ENCODE data around the gene NATD1.

The NATD1 gene

GRCh38 chr17:21289175-21289901 is 36.1 kb upstream of the NATD1 start:
- TF ChIP-seq, protein P1, sequence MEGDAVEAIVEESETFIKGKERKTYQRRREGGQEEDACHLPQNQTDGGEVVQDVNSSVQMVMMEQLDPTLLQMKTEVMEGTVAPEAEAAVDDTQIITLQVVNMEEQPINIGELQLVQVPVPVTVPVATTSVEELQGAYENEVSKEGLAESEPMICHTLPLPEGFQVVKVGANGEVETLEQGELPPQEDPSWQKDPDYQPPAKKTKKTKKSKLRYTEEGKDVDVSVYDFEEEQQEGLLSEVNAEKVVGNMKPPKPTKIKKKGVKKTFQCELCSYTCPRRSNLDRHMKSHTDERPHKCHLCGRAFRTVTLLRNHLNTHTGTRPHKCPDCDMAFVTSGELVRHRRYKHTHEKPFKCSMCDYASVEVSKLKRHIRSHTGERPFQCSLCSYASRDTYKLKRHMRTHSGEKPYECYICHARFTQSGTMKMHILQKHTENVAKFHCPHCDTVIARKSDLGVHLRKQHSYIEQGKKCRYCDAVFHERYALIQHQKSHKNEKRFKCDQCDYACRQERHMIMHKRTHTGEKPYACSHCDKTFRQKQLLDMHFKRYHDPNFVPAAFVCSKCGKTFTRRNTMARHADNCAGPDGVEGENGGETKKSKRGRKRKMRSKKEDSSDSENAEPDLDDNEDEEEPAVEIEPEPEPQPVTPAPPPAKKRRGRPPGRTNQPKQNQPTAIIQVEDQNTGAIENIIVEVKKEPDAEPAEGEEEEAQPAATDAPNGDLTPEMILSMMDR (IDR thresholded peaks at IDR 0.05; ENCODE audit: borderline replicate concordance, control extremely low read depth, extremely low read depth, insufficient read depth, missing control alignments): no peak
- in situ Hi-C loops (cut with MboI; ENCODE audit: low sequenced_read_pairs, unreplicated experiment): loop anchor here (25.0 kb wide), 2 partner anchors 148 to 223 kb away; no protein-coding TSS in a partner anchor
- DNase-seq (ENCODE audit: low spot score): no peak

DNA sequence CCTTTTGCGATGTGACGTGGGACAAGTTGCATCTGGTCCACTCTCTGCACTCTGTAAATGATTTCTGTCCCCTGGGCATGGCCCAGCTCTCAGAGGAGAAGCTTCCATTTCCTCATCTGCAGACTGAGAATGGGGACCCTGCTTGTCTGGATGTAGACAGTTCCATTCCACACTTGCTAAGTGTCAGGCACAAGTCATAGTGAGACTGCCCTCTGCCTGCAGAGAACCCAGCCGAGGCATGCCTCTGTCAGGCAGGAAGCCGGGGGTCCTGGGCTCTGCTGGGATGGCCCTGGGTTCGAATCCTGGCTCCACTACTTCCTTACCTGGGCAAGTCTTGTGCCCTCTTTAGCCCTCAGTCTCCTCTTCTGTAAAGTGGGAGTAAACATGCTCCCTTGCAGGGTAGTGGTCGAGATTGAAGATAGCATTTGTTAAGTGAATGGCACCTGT is 35.4 kb upstream of the NATD1 start:
- TF ChIP-seq, protein P1 (IDR thresholded peaks at IDR 0.05; ENCODE audit: borderline replicate concordance, control extremely low read depth, extremely low read depth, insufficient read depth, missing control alignments): peak; percentile 24
- peak; percentile 66 for DNase-seq (ENCODE audit: low spot score)

GRCh38 chr17:21287703-21288449 is 34.7 kb upstream of the NATD1 start:
- TF ChIP-seq, protein P1 (IDR thresholded peaks at IDR 0.05; ENCODE audit: borderline replicate concordance, control extremely low read depth, extremely low read depth, insufficient read depth, missing control alignments): no peak
- DNase-seq (ENCODE audit: low spot score): peak; percentile 78
- in situ Hi-C loops (cut with MboI; ENCODE audit: low sequenced_read_pairs, unreplicated experiment): loop anchor here (25.0 kb wide), 2 partner anchors 149 to 224 kb away; no protein-coding TSS in a partner anchor

More for the DNA sequence above, 35.4 kb upstream of the NATD1 start:
- in situ Hi-C loops (cut with MboI; ENCODE audit: low sequenced_read_pairs, unreplicated experiment): loop anchor here (25.0 kb wide), 2 partner anchors 149 to 224 kb away; no protein-coding TSS in a partner anchor

GRCh38 chr17:21286909-21287702 is 33.9 kb upstream of the NATD1 start:
- DNase-seq (ENCODE audit: low spot score): peak; percentile 40
- TF ChIP-seq, protein P1 (IDR thresholded peaks at IDR 0.05; ENCODE audit: borderline replicate concordance, control extremely low read depth, extremely low read depth, insufficient read depth, missing control alignments): no peak
- in situ Hi-C loops (cut with MboI; ENCODE audit: low sequenced_read_pairs, unreplicated experiment): loop anchor here (25.0 kb wide), 2 partner anchors 150 to 225 kb away; no protein-coding TSS in a partner anchor

- TF ChIP-seq, protein P1 (IDR thresholded peaks at IDR 0.05; ENCODE audit: borderline replicate concordance, control extremely low read depth, extremely low read depth, insufficient read depth, missing control alignments): no peak
- DNase-seq (ENCODE audit: low spot score): peak; percentile 43
- in situ Hi-C loops (cut with MboI; ENCODE audit: low sequenced_read_pairs, unreplicated experiment): loop anchor here (25.0 kb wide), 2 partner anchors 151 to 226 kb away; no protein-coding TSS in a partner anchor
Observed at GRCh38 chr17:21286066-21286770, 33.0 kb upstream of the NATD1 start.

Measured in GM13976 (cell line).